Stimulated activated CD8-positive, alpha-beta memory T cell treated with anti-CD3 and anti-CD28 coated beads, Interleukin-12 subunit alpha, Interleukin-12 subunit beta, amount 100 ng/mL, for 4 hours (primary cell): ENCODE data around the gene SIX3.

ENCODE experiments used
- DNase-seq: peaks from one replicate; pipeline ENCODE4 v3.0.0-alpha.2; 2020; ENCODE audit warnings: low read depth

The SIX3 gene

GRCh38 chr2:44957656-44958327, 16.3 kb downstream of the SIX3 start:
- no peak for DNase-seq

GRCh38 chr2:44959855-44960254, 18.4 kb downstream of the SIX3 start:
- DNase-seq, result no peak

GRCh38 chr2:44960871-44961270, 19.4 kb downstream of the SIX3 start:
- no peak for DNase-seq

GRCh38 chr2:44962176-44962695, 20.7 kb downstream of the SIX3 start:
- no peak for DNase-seq

GRCh38 chr2:44964752-44965236, 23.3 kb downstream of the SIX3 start:
- no peak for DNase-seq

DNA sequence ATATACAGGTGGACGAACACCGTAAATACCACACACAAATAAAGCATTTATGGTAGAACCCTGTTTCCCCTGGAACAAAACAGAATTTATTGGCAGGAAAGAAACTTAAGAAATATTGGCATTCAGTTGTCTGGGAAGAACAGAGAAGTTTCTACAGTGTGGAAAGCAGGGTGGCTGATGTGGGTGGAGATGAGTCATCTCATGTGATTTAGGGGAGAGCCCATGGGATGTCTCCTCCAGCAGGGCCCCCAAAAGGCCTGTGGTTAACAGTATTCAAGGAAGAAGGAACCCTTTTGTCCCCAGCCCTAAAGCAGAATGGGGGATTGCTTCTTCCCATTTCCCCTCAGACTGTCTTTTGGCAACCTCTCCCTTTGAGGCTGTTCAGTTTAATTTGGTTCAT, 24.2 kb downstream of the SIX3 start:
- no peak for DNase-seq

GRCh38 chr2:44967056-44967455, 25.6 kb downstream of the SIX3 start:
- no peak for DNase-seq

DNA sequence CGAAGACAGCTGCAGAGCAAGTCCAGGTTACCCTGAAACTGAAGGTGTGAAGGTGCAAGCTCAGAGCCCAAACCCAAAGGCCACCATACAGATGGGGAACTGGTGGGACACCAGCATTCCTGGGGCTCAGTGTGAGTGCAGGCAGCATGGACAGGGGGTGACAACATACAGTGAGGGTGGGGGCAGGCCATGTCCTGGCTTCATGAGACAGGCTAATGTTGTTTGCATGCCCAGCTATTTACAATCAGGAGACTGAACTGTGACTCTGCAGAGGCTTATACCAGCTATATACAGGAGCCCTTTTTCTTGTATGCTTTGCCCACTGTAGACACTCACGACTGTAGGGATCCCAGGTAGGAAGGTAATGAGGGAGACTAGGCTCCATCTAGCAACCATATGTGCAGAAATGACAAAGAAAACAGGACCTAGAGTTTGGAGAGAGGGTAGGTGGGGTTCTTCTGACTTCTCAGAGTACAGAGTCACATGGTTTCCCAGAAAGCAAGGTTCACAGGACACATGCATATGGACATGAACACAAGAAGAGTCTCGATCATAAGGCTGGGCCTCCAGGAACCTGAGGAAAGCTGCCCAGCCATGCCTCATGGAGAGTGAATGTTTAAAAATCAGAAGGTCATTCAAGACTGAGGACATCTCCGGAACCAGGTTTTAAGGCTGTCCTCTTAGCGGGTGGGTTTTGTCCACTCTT, 26.4 kb downstream of the SIX3 start:
- no peak for DNase-seq

GRCh38 chr2:44969936-44970335, 28.4 kb downstream of the SIX3 start:
- DNase-seq, result no peak

GRCh38 chr2:44970846-44971450, 29.4 kb downstream of the SIX3 start:
- no peak for DNase-seq

DNA sequence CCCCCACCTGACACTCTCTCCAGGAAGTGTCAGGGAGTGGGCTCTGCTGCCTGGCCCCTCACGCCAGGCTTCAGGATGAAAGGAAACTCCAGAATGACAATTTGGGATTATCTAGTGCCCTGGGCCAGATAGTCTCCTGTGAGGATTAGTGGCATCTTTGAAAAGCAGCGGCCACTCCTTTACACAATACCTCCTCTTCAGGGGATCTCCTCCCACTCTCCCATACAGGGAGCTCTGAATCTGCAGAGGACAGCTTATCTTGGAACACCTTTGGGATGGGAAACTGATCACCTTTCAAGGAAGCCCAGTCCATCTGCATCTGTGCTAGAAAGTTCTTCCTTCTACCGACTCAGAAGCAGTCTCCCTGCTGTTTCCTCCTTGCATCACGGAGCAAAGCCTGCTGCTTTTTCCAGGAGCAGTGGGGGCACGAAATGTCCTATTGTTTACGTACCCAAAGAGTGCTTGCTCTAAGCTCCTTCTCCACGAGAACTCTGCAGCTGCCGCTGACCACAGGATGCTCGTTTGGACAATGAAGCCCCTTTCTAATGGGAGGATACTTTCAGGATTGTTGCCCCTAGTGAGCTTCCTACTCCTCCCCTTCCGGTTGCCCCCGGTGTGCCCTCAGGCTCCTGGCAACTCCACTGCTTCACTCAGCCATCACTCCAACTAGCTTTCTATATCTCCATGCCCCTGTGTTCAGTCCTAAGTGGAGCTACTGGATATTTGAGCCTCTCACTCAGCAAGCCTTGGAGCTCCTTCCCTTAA, 31.5 kb downstream of the SIX3 start:
- DNase-seq, result no peak

DNA sequence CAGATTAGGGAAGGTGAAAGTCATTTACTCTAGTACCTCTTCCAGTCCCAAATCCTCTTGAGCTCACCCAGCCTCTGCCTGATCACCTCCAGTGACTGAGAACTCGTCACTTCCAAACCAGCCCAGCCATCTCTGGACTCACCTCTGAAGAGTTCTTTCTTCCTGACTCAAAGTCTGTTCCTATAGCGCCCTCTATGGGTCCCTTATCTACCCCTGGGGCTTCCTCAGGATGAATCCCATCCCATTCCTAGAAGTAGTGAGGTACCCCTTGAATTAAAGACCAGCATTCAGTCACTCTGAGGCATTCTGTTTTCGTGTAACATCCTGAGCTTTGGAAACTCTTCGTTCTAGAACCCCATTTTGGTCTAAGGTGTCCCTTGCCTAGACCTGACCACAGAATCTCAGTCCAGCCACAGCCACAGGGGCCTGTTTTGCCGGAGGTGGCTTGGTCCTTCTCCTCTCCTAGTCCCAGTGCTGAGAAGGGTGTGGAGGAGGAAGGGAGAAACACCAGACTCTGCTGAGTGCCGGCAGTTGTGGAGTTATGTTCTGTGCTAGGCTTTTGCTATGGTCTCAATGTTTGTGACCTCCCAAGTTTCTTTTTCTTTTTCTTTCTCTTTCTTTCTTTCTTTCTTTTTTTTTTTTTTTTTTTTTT, 32.7 kb downstream of the SIX3 start:
- no peak for DNase-seq

- DNase-seq, result no peak
Measured at GRCh38 chr2:44975571-44976450, 34.3 kb downstream of the SIX3 start.

DNA sequence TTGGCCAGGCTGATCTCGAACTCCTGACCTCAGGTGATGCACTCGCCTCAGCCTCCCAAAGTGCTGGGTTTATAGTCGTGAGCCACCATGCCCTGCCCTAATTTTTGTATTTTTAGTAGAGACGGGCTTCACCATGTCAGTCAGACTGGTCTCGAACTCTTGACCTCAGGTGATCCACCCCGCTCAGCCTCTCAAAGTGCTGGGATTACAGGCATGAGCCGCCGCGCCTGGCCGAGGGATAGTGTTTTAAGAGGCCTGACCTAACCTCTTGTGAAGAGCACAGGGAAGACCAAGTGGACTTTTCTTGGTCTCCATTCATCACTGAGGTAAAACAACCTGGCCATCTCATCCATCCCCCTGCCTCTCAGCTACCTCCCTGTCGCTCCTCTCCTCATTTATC, 38.1 kb downstream of the SIX3 start:
- no peak for DNase-seq

- no peak for DNase-seq
Measured at GRCh38 chr2:44980751-44981713, 39.5 kb downstream of the SIX3 start.

- DNase-seq, result no peak
Measured at GRCh38 chr2:44981714-44982108, 40.2 kb downstream of the SIX3 start.

DNA sequence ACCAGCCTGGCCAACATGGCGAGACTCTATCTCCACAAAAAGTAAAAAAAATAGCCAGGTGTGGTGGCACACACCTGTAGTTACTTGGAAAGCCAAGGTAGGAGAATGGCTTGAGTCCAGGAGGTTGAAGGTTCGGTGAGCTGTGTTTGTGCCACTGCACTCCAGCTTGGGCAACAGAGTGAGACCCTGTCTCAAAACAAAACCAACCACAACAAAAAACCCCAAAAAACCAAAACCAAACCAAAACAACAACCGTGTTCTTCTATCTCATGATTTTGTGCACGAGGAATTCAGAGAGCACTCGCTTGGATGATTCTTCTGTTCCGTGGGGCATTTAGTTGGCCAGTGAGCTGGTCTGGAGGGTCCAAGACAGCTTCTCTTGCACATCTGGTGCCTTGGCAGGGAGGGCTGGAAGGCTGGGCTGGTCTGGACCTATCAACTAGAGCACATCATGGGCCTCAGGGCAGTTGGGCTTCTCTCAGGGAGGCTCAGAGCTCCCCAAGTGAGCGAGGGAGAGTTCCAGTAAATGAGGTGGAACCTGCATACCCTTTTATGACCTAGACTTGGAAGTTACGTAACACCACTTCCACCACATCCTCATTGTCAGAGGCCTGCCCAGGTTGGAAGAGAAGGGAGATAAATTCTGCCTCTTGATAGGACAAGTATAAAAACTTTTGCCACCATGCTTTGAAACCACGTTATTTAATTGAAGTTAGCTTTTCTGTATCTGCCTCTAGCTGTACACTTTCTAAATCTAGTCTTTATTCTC, 42.5 kb downstream of the SIX3 start:
- DNase-seq, result no peak

GRCh38 chr2:44989176-44989575, 47.7 kb downstream of the SIX3 start:
- no peak for DNase-seq

DNA sequence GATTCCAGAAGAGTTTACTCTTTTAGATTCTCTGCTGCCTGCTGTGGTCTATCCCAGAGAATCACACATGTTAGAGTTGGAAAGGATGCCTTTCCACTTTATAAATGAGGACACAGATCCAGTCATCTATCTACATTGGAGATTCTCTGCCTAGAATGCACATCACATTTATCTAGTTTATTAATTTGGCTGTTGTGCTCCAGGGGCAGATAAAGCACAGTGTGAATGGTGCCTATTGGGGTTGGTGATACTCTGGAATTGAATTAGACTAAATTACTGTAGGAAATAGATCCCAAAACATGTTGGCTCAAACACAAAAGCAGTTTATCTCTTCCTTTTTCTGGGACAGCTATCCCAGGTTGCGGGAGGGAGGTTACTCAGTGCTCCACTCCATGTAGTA, 52.9 kb downstream of the SIX3 start:
- DNase-seq, result no peak
